HPDE6-E6E7 (cell line): Measurements from ENCODE around the gene LYRM4.

Experiments used
- DNase-seq: peaks from one replicate; pipeline ENCODE4 v3.0.0; 2011; ENCODE audit warnings: missing footprints; ENCODE audit errors: extremely low spot score

Gene LYRM4

DNA sequence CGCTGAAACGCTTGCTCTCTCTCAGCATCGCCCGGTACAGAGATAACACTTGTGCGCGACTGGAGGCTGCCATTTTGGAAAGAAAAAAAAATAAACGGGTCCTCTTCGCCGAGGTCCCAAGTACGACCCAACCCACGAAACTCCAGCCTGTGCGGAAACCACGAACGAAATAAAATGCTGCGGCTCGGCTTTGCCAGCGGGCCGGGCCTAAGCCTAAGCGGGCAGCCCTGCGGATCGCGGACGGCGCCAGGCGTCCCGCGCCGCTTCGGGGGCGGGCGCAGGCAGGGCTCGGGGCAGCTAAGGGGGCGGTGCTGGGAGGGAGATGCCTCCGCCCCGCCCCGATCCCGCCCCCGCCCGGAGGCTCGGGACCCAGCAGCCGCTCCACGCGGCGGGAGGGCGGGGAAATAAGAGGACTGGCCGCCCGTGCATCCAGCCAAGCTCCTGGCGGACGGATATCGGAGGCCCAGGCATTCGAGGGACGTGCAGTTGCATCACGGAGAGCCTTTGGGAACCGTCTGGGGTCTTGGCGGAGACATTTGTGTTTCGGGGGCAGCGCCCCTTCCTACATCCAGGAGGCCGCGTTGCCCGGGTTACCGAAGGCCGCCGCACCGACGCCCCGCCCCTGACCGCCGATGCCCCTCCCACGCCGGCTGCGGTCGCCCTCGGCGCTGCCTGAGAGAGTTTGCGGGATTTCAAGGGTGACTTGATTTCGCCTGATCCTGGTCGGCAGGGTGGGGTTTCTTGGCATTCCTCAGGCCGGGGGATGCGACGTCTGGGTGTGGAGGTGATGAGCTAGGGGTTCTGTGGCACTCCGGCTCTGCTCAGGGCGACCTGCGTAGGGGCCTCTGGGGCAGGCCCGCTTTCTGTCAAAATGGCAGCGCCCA is at the start of gene LYRM4, which contains the start of gene FARS2:
Gene LYRM4 (minus strand): TSS at position 290 of the 884 bp plus-strand sequence. CDS start 217 bp downstream, at position 73.
Gene FARS2 (plus strand): TSS at position 853 of the 884 bp plus-strand sequence.
- peak; percentile 75 for DNase-seq

DNA sequence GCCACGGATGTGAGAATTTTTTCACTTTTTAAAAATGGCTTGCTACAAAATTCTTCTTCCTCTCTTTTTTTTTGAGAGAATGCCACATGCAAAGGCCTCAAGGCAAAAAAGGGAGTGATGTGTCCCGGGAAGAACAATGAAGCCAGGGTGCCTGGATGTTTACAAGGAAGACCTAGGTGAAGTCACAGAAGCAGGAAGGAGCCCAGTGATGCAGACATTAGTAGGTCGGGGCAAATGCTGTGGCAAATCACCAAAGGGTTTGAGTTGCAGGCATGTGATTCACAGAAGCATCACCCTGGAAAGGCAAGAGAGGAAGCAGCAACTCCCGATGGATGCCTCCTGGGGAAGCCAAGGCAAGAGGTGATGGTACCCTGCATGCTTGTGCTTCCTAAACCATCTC is 47.3 kb upstream of the LYRM4 start:
- no peak for DNase-seq

DNA sequence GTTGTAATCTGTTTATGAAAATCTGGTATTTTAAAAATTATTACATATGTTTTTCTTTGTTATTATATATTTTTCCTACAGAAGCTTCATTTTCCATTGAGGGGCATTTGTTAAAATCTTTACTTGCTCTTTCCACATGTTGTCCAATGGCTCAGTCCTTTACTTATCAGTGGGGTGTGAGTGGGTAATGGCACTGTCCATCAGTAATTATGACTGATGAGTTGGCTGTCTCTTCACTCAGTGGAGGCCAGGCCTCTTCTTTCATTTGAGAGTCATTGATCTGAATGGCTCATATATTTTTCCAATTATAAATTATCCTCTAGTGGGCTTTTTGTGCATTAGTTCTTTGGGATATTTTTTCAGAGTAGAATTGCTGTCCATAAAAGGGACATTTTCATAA is 46.3 kb upstream of the LYRM4 start:
- no peak for DNase-seq

DNA sequence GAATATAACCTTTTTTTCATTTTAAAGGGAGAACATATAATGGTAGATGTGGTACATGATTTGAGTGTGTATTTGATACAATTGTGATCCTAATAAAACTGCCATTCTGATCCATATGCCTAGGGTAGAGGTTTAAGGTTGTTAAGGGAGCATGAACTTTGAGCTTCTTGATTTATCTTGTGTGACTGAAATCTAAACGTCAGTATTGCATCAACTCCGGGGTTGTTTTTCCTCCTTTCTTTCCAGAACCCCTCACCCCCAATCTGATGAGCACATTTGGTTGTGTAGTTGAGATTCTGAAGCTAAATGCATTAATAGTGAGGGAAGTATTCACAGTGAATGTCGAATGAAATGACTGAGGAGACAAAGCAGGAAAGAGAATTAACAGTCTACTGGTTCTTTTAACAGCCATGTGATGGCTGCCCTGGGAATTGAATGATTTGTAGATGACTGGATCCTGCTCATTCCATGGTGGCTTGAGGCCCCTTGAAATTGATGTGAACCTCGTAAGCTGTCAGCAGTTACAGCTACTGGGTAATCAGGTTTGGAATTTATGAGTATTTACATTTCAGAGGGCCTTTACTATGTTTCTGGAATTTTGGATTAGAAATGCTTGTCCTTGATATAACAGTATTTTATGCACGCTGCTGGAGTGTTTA is 45.3 kb upstream of the LYRM4 start:
- no peak for DNase-seq

DNA sequence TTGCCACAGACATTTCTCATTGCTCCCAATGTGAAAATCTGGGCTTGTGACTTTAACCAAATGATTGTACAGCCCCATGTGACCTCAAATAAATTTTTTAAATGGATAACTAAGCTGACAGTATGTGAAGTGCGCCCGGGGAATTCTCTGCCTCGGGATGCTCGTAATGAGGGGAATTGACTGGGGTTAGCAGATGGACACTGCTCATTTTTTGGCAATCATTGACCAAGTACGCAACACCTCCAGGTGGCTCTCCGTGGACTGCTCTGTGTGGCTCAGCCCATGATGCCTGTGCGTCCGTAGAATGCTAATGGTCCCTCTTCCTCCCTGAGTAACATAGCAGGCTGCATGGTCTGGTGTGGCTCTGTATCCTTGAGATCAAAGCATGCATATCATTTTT is 42.9 kb upstream of the LYRM4 start:
- DNase-seq = no peak

DNA sequence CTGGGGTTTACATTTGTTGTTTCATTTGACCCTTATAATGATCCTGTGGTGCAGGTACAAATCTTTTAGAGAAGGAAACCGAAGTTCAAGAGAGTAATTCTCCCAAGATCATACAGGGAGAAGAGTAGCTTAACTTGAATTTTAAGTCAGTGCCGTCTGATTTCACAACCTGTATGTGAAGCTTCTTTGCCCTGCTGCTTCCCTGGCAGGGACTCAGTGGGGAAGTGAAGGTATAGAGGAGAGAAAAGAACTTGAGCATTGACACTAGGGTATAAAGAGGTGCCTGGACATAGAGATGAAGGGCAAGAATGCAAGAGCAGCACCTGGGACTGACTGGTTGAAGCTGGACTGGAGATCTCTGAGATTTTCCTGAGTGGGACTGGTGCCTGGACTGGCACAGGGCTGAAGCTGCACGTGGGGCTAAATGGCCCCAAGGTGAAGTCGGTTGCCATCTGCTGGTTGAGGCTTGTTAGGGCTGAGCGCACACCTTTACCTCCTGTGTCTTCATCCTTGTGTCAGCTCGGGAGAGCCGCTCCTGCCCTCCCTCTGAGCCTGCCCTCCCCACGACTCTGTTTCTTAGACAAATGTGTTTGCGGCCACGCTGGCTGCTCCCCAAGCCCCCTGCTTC is 42.4 kb upstream of the LYRM4 start:
- peak; percentile 91 for DNase-seq

DNA sequence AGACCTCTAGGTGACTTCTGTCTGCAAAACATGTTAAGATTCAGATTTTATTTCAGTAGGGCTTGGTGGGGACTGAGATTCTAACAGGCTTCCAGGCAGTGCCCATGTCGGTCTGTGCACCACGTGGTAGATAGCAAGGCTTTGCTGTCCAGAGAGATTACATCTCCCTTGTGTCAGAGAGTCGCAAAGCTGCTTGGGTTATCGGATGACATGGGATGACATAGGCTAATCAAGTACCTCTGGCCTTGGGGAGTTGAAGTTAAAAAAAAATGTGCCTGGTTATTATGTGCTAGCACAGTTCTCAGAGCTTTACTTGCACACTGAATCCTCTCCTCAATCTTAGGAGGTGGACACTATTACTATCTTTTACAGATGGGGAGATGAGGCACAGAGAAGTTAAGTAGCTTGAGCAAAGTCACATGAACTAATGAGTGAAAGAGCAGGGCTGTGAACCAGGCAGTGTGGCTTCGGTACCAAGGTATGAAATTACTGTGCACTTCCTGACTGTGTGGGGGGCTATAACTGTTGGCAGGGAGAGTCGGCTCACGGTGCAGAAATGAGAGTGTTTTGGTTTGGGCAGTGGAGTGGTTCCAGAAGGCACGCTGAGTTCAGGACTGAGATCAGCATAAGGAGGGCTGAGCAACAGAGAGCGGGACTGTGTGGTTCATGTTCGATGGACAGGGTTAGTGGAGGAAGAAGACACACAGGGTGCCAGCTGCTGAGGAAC is 41.6 kb upstream of the LYRM4 start:
- DNase-seq = no peak

DNA sequence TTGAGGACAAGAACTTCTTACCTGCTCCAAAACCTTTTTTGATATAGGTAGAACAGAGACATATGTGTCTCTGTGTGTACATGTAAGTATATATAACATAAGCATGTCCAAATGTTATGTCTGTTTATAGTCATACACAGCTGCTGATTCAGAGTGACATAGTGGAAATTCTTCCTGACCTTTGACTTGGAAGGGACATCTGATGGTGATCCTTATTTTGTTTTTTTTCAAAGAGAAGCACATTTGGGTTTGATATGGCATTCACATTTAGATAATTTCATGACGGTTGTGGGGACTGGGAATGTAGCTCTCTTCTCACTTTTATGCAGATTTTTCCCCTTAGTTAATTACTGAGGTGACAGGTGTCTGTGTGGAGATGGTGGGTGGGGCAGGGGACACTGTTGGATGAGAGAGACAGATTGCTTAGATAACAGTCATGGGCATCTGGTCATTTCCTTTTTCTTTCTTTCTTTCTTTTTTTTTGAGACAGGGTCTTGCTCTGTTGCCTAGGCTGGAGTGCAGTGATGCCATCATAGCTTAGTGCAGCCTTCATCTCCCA is 39.5 kb upstream of the LYRM4 start:
- DNase-seq = no peak

DNA sequence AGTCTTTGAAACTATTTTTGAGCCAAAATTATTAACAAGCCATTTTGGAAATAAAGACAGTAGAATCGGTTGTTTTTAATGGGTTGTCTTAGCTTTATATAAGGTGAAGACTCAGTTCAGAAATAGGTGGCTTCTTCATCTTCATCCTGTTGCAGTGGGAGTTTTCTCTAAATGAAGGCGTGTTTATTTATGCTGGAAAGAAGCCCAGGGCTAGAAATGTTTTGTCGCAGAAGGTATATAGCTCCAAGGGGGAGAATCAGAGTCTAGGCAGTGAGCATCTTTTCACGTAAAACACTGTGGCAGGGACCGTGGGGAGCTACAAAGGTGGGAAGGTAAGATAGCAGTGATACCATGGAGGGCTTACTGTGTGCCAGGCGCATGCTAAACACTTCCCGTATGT is 34.9 kb upstream of the LYRM4 start:
- DNase-seq = no peak

DNA sequence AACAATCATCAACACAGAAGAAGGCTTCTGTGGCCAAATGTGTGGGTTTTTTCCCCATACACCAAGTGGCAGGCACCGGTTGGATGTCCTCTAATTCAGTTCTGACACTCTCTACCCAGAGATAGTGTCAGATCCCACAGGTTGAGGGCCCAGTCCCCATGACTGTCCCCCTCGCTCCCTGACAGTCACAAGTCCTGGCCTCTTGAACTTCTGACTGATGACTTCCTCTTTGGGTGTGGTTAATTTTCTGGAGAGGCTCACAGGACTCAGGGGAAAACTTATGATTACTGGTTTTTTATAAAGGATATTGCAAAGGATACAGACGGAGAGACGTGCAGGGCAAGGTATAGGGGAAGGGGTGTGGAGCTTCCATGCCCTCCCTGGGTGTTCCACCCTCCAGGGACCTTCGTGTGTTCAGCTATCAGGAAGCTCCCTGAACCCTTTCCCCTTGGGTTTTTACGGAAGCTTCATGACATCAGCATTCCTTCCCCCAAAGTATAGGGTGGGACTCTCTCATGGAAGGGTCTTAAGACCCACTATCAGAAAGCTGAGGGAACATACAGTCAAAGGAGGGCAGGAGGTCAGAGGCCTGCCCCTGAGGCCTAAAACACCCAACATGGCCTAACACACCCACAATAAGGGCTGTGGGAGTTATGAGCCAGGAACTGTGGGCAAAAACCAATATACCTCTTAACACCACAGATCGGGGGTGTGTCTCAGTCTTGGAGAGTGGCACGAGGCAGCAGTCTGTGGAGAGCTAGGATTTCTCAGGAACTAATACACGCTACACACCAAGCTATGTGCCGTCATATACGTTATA is 33.9 kb upstream of the LYRM4 start:
- DNase-seq = no peak

DNA sequence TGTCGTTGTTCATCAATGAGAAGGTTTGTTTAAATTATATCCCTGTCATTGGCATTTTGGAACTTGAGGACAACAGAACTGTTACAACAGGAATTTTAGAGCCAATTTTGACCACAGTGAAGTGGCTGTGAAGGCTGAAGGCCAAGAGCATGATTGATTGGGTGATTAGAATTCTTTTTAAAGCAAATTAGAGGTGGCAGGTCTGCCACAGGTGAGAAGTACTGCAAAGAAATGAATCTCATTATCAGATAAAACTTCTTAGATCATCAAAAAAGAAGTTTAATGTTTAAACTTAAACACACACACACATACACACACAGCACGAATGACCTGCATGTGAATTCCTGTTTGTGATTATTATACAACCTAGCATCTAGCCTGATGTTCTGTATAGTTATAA is 32.9 kb upstream of the LYRM4 start:
- no peak for DNase-seq

DNA sequence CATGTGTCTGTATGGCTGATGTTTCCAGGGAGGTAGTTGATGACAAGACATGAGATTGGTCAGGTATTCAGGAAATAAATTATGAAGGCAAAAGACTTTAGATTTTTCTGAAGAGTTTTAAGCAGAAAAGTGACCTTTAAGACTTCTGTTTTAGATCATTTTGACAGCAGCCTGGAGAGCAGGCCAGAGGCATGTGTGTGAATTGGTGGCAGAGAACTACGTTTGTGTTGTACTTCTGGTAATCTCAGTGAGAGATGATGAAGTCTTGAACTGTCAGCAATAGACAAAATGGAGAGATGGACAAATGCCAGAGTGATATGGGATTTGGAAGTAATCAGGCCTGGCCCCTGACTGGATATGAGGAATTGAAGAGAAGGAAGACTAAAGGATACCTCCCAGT is 31.4 kb upstream of the LYRM4 start:
- no peak for DNase-seq

DNA sequence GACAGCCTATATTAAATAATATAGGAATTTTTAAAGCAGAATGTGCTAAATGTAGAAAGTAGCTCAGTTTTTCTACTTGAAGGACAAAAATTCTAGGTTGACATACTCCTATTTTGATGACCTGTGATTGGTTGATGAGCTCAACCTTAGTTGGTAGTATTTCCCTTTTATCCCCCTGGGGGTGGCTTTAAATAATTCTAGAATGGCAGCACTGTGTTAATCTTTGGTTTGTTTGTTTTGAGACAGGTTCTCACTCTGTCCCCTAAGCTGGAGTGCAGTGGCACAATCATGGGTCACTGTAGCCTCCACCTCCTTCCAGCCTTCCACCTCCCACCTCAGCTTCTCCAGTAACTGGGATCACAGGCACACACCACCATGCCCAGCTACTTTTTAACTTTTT is 29.8 kb upstream of the LYRM4 start:
- no peak for DNase-seq

DNA sequence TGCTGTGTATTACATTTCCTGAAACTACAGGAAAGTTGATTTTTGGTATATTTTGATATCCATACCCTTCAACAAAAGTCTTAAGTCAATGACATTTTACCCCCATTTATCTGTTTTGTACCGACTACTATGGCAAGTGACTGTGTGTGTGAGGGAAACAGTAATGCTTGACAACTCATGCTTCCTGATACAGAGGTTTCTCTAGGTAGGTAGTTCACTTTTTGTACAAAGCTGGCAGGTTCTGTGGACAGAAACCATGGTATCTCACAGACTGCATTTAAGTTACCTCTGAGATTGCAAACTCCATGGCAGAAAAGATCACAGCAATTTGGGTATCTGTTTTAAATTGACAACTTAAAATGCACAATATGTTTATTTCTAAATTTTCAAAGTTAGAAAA is 29.3 kb upstream of the LYRM4 start:
- no peak for DNase-seq

DNA sequence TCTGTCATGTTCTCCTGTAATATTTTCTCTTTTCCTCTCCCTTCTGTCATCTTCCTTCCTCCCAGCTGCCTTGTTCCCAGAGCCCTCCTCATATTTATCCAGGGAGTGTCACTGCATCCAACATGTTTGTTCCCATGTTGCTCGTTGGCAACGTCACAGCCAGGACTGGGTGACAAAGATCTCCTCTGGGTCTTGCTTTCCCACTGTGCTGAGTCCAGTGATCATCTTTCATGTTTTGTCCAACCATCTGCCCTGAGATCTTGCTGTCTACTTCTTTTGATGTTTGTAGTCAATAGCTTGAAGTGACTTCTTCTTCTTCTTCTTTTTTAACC is 27.2 kb upstream of the LYRM4 start:
- no peak for DNase-seq

DNA sequence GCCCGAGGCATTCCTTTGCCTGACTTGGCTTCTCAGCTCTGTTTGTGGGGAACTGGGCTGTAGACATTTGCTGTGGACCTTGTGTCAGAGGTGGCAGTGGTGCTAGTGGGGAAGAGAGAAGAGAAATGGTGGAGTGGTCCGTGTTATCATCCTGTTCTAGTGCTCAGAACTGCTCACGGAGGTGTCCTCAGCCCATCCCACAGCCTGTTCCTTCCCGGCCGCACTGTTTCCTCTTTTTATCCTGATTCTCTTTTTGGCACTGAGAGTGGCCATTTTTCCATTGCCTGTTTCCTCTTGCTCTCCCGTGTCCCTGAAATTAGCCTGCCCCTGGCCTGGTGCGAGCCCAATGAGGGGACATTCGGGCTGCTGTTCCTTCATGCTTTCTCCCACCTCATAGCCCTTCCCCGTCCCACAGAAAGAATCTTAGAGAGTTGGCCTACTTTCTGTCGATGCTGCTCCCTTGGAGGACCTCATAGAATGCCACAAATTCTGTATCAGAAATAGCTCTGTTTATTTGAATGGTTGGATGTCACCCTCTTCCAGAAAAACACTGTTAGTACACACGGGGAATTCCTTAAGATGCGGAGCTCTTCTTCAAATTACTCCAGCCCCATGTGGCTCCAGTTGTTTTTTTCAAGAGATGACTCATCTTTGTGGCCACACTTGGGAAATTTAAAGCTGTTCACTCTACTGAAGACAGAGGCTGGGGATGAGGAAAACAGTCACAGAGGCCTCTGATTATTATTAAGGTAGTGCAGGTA is 26.6 kb upstream of the LYRM4 start:
- DNase-seq = peak; percentile 51

DNA sequence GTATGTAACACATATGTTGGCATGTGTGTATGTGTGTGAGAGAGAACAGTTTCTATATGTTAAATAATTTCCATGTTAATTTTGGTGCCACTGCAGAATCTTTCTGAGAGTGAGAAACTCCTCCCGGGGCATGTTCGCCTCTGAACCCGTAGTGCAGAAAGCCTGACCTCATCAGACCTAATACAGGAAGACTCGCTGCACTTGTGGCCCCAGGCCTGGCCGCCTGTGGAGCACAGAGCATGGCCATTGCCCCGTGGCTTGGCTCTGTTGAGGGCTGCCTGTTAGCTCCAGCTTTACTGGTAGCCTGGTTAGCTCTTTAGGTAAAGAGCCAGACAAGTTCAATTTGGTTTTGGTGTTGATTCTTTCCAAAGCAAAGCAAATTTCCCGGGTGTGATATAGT is 26.0 kb upstream of the LYRM4 start:
- DNase-seq = no peak

DNA sequence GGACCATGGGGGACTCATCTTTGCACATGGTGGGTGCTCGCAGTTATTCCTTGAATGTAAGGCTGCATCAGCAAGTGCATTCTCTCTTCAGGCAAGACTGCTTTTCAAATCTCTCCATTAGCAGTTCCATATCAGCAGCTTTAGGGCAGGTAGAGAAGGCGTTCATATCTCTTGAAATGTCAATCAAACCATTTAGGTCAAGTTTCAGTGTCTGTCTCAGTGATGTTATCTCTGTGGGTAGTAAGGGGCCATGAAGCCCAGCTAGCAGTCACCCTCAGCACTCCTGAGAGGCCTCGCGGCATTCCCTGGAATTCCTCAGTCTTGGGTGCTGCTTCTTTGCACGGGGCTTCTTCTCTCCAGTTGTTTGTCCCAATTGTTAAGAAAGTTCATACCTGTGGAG is 24.8 kb upstream of the LYRM4 start:
- no peak for DNase-seq

DNA sequence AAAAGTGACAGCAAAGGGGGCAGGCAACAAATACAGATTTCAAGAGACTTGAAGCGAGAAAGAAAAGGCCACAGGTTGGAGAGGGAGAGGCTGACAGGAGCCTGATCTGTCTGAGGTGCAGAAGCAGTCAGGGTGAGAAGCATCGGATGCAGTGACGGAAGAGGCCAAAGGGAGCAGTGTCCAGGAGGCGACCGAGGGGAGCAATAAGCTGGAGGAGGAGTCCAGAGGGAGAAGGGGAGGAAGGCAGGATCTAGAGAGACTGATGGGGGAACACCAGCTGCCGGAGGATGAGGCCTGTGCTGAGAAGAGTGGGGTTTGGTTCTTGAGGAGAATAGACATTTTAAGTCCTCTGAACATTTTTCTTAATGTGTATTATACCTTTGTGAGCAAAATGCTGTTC is 24.3 kb upstream of the LYRM4 start:
- no peak for DNase-seq

DNA sequence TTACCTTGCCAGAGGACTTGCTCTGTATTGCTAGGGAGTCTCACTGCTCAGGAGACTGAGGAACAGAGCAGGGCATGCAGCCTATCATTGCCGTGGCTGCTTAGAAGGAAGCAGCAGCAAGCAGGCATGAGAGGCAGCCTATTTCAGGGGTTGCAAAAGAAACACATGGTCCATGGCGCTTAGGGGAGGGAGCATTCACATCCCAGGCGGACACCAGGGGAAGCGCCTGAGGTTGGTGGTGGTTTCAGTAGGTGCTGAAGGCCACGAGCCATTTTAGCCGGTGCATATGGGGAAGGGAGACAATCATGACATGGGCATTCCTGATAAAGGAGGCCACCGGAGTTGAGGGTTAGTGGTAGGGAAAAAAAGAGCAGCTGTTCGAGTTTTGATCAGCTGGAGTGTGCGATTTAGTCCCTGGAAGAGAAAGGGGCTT is 21.5 kb upstream of the LYRM4 start:
- DNase-seq = no peak
